PC-3 (cell line): ENCODE results near the gene ZNF385B.

Experiments
- CTCF ChIP-seq: fragments of 300-600 bp; sonication (generic); conservative IDR thresholded peaks from 2 replicates; pipeline ENCODE4 v1.5.1; 2017; ENCODE audit warnings: antibody characterized with exemption, low read depth, mild to moderate bottlenecking, low read length
- EZH2 ChIP-seq: fragments of 300-600 bp; sonication (generic); IDR thresholded peaks from one replicate; pipeline ENCODE4 v1.6.1; 2017; ENCODE audit warnings: antibody characterized with exemption, mild to moderate bottlenecking, low read length; ENCODE audit not compliant: unreplicated experiment

DNA sequence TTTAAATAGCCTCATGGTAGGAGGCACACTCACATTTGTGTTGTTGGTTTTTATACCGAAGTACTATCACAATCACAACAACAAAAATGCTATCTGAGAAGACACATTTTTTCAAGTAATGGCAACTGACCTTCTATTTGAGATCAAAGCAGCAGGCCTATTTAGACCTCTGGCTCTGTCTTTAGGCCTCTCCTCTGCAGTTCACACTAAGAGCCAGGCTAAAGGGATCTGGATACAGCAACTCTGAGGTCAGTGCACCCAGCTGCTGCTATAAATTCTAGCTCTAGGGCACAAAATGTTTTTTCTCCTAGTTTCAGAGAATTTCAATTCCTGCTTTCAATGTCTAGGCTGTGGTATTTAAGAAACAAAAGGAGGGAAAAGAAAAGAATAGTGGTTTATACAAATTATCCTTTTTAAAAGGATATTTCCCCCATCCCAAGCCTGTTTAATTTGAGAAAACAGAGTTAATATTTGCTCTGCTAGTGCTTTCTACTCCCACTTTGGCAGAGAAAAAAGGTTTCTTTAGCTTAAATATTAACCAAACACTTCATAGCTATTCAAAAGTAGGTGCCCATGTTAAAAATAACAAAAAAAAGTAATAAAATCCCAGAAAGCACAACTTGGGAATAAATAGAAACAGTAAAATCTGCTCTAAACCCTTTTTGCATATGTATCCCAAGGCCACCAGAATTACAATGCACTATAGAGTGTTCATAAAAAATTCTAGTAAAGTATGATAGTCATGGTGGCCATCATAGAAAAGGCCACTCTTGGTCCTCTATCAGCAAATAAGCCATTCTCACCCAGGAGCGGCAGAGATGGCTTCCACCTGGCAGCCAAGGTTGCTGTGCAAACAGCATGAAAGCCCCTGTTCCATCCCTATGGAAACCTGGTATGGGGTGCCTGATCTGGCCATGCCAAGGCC lies 303.1 kb downstream of the ZNF385B start:
- TF ChIP-seq CTCF (no peak), EZH2 (no peak)
